SU-DHL-6 (cell line): ENCODE measurements around the gene CERS6.

Experiments
- H2AFZ ChIP-seq: fragments of 200-600 bp; sonication (generic); 2 replicates; pipeline ENCODE4 v1.6.1; 2014; ENCODE audit warnings: low read depth, mild to moderate bottlenecking, moderate library complexity, mixed read lengths, antibody characterized with exemption, low read length; ENCODE audit not compliant: severe bottlenecking
- H3F3A ChIP-seq: fragments of 200-600 bp; shearing (Covaris generic); 2 replicates; pipeline ENCODE4 v1.6.0; 2016; ENCODE audit warnings: antibody characterized with exemption, mild to moderate bottlenecking; ENCODE audit not compliant: insufficient read depth
- H3K27ac ChIP-seq: fragments of 200-600 bp; sonication (generic); 2 replicates; pipeline ENCODE4 v1.5.1; 2016; ENCODE audit warnings: low read depth, mild to moderate bottlenecking, low read length, moderate library complexity, mixed read lengths
- H3K27me3 ChIP-seq: fragments of 200-600 bp; sonication (generic), shearing (Covaris generic); 2 replicates; pipeline ENCODE4 v1.6.0; 2014; ENCODE audit warnings: mild to moderate bottlenecking, low read length
- H3K36me3 ChIP-seq: fragments of 200-600 bp; sonication (generic); 2 replicates; pipeline ENCODE4 v1.6.1; 2014; ENCODE audit warnings: mild to moderate bottlenecking, low read length, mixed read lengths
- H3K4me2 ChIP-seq: fragments of 300-600, 200-600 bp; shearing (Covaris generic), sonication (generic); 2 replicates; pipeline ENCODE4 v1.6.0; 2014; ENCODE audit warnings: low read length, low read depth, mild to moderate bottlenecking; ENCODE audit not compliant: poor library complexity, severe bottlenecking
- H3K4me3 ChIP-seq: fragments of 200-600 bp; sonication (generic); 2 replicates; pipeline ENCODE4 v1.5.1; 2014; ENCODE audit warnings: antibody characterized with exemption, low read length, mild to moderate bottlenecking, mixed read lengths; ENCODE audit not compliant: insufficient read depth, poor library complexity, severe bottlenecking
- H3K79me2 ChIP-seq: fragments of 200-600 bp; sonication (generic); 2 replicates; pipeline ENCODE4 v1.6.1; 2014; ENCODE audit warnings: mild to moderate bottlenecking, low read length, moderate library complexity; ENCODE audit not compliant: insufficient read depth
- H3K9ac ChIP-seq: fragments of 200-600 bp; sonication (generic); 2 replicates; pipeline ENCODE4 v1.7.0; 2014; ENCODE audit warnings: mild to moderate bottlenecking, low read length
- H3K9me2 ChIP-seq: fragments of 200-600 bp; sonication (generic); replicated peaks from 2 replicates; pipeline ENCODE4 v1.6.1; 2014; ENCODE audit warnings: low read length; ENCODE audit not compliant: insufficient read depth
- H3K9me3 ChIP-seq: fragments of 200-600 bp; sonication (generic); 2 replicates; pipeline ENCODE4 v1.6.1; 2014; ENCODE audit warnings: low read length, mixed read lengths; ENCODE audit not compliant: insufficient read depth
- H4K20me1 ChIP-seq: fragments of 200-600 bp; sonication (generic); 2 replicates; pipeline ENCODE4 v1.6.1; 2014; ENCODE audit warnings: low read depth, mild to moderate bottlenecking, antibody characterized with exemption, low read length, moderate library complexity, mixed read lengths
- CTCF ChIP-seq: fragments of 200-600 bp; sonication (generic); IDR thresholded peaks from one replicate; pipeline ENCODE4 v1.5.1; 2017; ENCODE audit warnings: antibody characterized with exemption, mild to moderate bottlenecking, low read length, moderate library complexity; ENCODE audit not compliant: insufficient read depth, poor library complexity, severe bottlenecking
- EZH2phosphoT487 ChIP-seq: fragments of 200-600 bp; sonication (generic), shearing (Covaris generic); conservative IDR thresholded peaks from 2 replicates; pipeline ENCODE4 v1.6.1; 2018; ENCODE audit warnings: mild to moderate bottlenecking, antibody characterized with exemption, low read length, moderate library complexity, mixed read lengths

CERS6 gene

GRCh38 chr2:168448980-168449379 lies 7.1 kb upstream of the CERS6 start:
- Histone ChIP-seq H3F3A (no peaks in the 10 kb centered on the region), H2AFZ (no peak overlapping the region), H3K27ac (no peak overlapping the region), H3K9ac (no peak overlapping the region), H4K20me1 (no peaks in the 10 kb centered on the region), H3K4me3 (no peak overlapping the region), H3K79me2 (no peaks in the 10 kb centered on the region), H3K36me3 (no peaks in the 10 kb centered on the region), H3K9me3 (no peaks in the 10 kb centered on the region), H3K4me2 (no peak overlapping the region), H3K27me3 (no peaks in the 10 kb centered on the region), H3K9me2 (no peaks in the 10 kb centered on the region)
- TF ChIP-seq CTCF: no peak
- TF ChIP-seq EZH2phosphoT487: no peak

GRCh38 chr2:168449419-168449818 lies 6.7 kb upstream of the CERS6 start:
- H3F3A ChIP-seq: no peaks in the 10 kb centered on the region
- no peak for TF ChIP-seq CTCF
- H3K4me3 ChIP-seq: no peak overlapping the region
- H3K27ac ChIP-seq: no peak overlapping the region
- no peaks in the 10 kb centered on the region for H3K36me3 ChIP-seq
- H3K9me2 ChIP-seq: no peaks in the 10 kb centered on the region
- no peaks in the 10 kb centered on the region for H3K9me3 ChIP-seq
- no peaks in the 10 kb centered on the region for H3K79me2 ChIP-seq
- H2AFZ ChIP-seq: no peak overlapping the region
- H4K20me1 ChIP-seq: no peaks in the 10 kb centered on the region
- no peak overlapping the region for H3K9ac ChIP-seq
- H3K4me2 ChIP-seq: no peak overlapping the region
- no peaks in the 10 kb centered on the region for H3K27me3 ChIP-seq

DNA sequence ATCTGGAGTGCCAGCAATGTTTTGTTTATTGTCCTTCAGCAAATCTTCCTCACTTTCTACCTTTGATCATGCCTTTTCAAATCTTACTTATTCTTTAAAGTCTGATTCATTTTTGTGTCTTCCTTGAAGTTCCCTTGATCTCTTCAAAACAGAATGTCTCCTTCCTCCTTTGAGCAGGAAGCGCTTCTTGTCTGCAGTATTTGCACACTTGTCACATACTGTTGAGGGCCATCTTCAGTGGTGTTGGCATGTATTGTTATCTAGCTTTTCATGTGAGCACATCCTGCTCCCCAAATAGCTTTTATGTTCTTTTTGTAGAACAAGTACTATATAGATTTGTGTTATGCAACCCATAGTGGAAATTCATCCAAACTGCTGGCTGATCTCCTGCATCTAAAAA lies 5.9 kb upstream of the CERS6 start:
- Histone ChIP-seq H2AFZ (no peak overlapping the region), H3K27ac (no peak overlapping the region), H3K9ac (no peak overlapping the region), H3K9me2 (no peaks in the 10 kb centered on the region), H3K27me3 (no peaks in the 10 kb centered on the region), H3K36me3 (no peaks in the 10 kb centered on the region), H3K4me2 (no peak overlapping the region), H3F3A (no peaks in the 10 kb centered on the region), H3K79me2 (no peaks in the 10 kb centered on the region), H4K20me1 (no peaks in the 10 kb centered on the region), H3K4me3 (no peak overlapping the region), H3K9me3 (no peaks in the 10 kb centered on the region)
- no peak for TF ChIP-seq EZH2phosphoT487
- TF ChIP-seq CTCF: no peak

GRCh38 chr2:168450732-168451131 lies 5.3 kb upstream of the CERS6 start:
- H3K27ac ChIP-seq: no peak overlapping the region
- H3F3A ChIP-seq: no peaks in the 10 kb centered on the region
- no peaks in the 10 kb centered on the region for H3K9me3 ChIP-seq
- no peaks in the 10 kb centered on the region for H3K79me2 ChIP-seq
- TF ChIP-seq EZH2phosphoT487 (no peak), CTCF (no peak)
- H2AFZ ChIP-seq: no peak overlapping the region
- H3K4me3 ChIP-seq: no peak overlapping the region
- no peaks in the 10 kb centered on the region for H3K9me2 ChIP-seq
- no peaks in the 10 kb centered on the region for H3K36me3 ChIP-seq
- H3K27me3 ChIP-seq: no peaks in the 10 kb centered on the region
- no peak overlapping the region for H3K9ac ChIP-seq
- H4K20me1 ChIP-seq: no peaks in the 10 kb centered on the region
- no peak overlapping the region for H3K4me2 ChIP-seq
